HG03108 (cell line): ENCODE data around the gene MAPK8IP1.

Source experiments
- ATAC-seq: cut with Tn5 transposase; IDR thresholded peaks from one replicate; pipeline ENCODE4 v1.9.1; 2021; ENCODE audit warnings: moderate library complexity; ENCODE audit not compliant: unreplicated experiment

MAPK8IP1 gene

DNA sequence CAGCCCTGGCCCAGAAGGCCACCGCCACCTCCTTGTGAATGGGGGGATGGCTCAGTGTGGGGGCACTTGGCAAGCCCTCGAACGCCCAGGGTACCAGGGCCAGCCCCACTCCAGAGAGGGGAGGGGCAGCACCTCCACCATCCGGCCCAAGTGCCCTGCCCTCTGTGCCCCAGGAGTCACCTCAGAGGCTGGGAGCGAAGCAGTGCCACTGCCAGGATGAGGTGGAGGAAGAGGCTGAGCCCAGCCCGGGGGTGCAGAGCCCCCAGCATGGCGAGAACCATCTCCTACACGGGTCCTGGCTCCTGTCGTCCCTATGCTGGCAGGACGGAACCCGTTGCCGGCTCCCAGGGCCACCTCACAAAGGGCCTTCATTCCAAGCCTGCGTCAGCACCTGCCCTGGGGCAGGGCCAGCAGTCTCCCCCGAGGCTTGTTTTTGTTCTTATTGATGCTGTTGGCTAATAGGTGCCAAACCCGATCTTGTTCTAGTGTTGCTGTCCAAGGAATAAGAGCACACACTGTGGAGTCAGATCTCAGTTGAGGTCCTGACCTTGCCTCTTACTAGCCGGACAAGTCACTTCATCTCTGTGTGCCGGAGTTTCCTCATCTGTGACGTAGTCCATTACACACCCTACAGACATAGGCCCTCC lies 21.6 kb downstream of the MAPK8IP1 start, which contains the start of gene FREY1:
Gene FREY1 (minus strand): TSS at position 307 of the 647 bp plus-strand sequence. CDS start 26 bp downstream, at position 281.
- no peak for ATAC-seq

DNA sequence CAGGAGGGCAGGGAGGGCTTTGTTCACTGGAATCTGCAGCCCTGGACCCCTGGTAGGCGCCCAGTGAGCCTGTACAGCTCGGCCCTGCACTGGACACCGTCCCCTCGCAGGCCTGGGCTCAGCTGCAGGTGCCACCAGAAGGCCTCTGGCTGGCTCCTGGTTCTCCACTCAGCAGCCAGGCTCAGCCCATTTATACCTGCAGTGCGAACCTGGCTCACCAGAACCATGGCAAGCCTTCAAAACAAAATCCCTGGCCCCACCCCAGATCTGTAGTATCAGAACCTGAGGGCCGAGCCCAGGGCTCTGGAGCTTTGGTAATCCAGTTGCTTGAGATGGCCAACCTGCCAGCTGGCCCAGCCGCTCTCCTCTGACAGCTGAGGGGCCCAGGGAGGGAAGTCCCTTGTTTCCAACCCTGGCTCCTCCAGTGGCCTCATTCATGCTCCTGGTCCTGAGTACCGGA lies 22.5 kb downstream of the MAPK8IP1 start:
- ATAC-seq: no peak

DNA sequence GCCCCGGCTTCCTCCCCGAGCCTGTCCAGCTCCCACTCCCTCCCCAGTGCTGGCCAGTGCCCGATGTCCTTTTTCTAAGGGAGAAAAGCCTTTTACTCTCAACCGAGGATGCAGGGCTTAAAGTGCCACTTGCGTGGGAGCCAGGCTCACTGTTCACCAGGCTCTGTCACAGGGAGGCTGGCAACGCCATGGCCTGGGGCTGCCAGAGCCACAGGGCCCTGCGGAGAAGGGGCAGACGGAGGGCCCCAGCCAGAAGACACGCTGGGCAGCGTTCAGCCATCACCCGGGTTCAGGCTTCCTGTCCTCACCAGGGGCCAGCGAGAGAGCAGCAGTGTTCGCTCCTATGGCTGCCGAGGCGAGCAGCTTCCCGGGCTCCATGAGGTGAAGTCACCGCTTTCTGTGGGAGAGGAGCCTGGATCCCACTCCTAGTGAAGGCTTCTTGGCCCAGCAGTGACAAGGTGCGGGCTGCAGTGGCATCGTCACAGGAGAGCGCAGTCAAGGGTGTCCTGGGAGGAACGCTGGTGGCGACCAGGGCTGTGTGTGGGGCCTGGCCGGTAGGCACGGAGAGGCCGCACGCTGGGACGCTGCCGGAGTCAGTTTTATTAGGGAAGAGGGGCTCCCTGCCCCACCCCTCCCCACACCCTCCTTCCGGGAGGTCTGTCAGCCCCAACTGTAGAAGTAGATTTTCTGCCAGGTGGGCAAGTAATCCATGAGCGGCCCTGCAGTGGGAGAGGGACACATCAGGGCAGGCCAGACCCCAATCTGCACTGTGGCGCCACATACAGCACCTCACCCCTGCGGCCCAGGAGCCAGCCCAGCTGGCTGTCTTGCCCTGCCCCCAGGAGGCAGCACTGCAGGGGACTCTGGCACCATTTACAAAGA lies 24.4 kb downstream of the MAPK8IP1 start:
- ATAC-seq: no peak

DNA sequence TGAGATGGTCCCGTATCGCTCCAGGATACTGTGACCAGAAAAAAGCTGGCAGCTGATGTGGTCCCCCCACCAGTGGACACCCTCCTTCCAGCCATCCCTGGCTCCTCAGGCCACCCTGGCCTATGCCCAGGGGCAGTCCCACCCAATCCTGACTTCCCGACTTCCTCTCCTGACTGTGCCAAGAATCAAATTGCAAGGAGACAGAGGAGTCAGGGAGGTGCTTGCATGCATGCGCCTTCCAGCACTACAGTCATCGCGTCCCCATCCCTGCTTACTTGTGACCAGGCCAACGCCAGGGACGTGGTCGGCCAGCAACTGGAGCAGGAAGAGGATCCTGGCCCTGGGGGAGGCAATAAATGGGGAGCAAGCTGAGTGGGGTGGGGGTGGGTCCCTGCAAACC lies 25.2 kb downstream of the MAPK8IP1 start:
- ATAC-seq: no peak

DNA sequence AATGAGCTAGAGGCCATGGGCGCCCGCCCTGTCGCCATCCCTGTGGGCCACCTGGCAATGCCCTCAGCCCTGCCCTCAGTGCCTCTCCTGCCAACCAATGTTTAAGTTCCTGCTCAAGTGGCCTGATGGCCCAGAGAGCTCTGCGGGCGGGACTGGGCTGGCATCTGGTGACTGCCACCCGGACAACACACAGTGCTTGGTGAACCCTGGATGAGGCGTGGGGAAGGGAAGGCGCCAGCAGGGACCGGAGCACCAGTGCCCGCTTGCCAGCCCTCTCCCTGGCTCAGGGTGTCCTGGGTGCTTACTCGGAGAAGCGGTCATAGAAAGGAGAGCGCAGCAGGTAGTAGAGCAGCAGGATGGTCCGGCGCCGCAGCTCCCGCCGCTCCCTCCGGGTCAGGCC lies 28.1 kb downstream of the MAPK8IP1 start:
- ATAC-seq: no peak

DNA sequence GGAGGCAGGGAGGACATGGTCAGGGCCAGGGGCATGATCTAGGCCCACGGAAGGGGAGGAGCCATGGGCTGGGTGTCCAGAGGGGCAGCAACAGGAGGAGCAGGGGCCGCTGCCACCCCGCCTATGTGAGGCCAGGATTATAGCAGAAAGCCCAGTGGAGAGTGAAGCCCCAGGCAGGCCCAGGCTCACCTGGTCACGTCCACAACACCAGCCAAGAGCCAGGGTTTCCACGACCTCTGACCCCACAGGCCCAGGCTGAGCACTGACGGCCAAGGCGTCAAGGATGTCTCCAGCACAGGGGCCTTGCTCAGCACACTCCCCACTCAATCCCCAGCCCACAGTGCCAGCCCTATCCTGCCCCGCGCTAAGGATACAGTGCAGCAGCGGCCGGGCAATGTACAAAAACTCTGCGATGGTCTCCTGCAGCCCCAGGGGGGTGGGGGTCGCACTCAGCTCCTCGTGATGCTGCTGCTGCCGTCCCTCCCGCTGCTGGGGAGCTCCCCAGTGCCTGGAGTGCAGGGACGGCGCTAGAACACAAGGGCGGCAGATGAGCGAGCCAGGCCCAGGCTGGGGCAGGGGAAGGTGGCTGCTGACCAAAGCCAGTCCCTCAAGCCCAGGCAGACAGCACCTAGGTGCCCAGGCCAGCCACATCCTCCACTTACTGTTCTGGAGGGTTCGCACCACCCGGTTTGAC lies 28.6 kb downstream of the MAPK8IP1 start:
- ATAC-seq: no peak

DNA sequence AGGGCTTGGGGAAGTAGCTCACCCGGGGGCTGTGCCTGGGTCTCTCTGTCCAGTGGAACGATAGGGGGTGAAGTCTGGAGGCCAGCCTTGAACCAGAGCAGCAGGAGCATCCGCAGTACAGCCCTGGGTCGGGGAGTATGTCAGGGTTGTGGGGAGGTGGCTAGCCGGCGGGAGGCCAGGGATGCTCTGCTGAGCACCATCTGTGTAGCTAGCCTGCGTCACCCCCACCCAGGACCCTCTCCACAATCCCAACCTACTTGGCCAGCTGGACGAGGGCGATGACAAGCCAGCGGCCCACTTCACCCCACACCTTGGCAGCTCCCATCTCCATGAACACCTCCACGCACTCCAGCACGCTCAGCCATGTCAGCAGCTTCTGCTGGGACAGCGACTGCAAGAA lies 30.0 kb downstream of the MAPK8IP1 start:
- no peak for ATAC-seq

DNA sequence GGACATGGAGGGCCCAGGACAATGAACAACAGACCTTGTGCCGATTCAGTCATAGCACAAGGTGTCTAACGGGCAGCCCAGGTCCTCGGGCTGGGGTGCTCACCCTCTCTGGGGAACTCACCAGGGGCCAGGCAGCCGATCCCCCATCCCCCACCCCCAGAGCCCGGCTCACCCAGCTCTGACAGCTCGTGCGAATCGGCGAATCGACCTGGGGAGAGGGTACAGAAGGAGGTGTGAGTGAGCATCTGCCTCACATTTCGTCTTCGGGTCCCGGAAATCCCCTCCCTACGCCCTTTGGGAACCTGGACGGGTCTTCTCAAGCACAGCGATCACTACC lies 31.8 kb downstream of the MAPK8IP1 start:
- ATAC-seq: no peak

DNA sequence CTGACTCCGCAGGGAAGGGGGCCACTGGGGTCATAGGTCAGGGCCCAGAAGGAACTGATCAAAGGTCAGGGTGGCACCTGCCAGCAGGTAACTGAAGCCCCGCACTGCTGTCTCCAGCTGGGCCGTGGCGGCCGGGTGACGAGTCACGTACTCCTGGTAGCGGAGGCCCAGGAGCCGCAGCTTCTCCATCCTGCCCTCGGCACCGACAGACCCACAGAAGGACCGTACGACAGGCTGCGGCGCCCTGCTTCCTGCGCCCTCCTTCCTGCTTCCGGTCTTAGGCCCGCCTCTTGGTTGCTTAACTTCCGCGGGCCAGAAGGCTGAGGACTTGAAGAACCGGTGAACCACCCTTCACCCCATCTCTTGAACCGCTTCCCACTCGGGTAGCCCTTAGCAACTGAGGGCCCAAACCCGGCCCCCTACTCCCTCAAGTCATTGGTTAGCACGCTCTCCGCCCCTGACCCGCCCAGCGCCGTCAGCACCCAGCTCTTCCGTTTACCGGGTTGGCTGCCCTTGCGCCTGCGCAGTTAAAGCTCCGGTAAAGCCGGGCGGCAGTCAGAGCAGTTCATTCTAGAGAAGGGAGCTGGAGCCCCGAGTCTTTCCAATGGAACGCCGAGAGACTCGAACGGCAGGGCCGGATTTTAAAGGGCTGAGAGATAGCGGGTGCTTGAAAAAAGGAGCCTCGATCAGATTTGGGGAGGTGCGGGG lies 32.3 kb downstream of the MAPK8IP1 start, which contains the start of gene PEX16:
Gene PEX16 (minus strand): TSS at position 255 of the 708 bp plus-strand sequence. CDS start 66 bp downstream, at position 189.
- peak; percentile 85 for ATAC-seq

DNA sequence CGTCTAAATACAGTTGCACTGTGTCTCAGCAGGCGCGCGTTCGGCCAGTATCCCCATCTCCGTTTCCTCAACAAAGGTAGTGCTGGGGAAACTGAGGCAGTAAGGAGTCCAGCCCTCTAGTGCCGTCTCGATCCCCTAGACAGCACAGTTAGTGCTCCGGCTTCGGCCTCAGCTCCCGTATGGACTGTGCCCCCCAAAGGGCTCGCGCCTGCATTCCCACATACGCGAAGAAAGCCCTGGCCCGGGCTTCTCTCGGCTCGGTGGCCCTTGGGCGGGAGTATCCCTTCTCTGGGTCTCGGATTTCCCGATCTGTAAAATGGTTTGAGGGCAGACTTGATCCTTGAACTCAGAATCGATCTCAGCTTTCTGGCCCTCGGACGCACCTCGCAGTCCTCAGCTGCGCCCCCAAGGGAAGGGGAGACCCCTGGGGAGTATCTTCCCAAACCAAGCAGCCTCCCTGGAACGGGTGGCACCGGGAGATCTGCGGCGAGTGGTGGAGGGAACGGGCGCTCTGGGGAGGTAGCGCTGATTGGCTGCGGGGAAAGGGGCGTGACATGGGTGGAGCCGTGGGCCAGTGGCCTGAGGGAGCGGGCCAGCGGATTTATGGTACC lies 33.0 kb downstream of the MAPK8IP1 start:
- ATAC-seq: peak; percentile 38

DNA sequence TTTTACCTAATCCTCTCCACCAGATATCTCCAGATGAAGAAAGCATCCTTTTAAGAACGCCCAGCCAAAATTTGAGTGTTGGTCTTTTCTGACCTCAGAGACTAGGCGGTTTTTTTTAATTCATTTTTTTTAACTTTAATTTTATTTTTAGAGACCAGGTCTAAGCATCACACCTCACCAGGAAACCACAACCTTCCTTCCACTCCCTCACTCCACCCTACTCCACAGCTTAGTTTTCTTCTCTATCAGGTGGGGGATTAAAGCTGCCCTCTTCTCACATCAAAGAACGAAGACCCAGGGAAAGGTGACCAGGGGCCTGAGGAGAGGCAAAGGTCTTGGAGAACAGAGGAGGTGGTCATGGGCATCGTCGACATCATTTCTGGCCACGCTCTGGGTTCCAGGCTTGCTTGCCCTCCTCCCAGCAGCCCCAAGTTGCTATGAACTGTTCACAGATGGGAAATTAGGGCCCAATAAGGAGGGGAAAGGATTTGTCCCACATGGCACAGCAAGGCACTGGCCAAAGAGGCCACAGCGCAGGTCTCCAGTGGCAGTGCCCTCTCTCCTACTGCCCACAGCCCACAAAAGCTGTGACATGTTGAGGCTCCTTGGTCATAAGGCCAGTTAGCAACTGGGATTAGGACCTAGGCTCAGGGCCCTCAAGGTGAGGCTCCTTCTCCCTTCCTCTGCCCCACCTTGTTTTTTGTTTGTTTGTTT lies 33.7 kb downstream of the MAPK8IP1 start:
- no peak for ATAC-seq

DNA sequence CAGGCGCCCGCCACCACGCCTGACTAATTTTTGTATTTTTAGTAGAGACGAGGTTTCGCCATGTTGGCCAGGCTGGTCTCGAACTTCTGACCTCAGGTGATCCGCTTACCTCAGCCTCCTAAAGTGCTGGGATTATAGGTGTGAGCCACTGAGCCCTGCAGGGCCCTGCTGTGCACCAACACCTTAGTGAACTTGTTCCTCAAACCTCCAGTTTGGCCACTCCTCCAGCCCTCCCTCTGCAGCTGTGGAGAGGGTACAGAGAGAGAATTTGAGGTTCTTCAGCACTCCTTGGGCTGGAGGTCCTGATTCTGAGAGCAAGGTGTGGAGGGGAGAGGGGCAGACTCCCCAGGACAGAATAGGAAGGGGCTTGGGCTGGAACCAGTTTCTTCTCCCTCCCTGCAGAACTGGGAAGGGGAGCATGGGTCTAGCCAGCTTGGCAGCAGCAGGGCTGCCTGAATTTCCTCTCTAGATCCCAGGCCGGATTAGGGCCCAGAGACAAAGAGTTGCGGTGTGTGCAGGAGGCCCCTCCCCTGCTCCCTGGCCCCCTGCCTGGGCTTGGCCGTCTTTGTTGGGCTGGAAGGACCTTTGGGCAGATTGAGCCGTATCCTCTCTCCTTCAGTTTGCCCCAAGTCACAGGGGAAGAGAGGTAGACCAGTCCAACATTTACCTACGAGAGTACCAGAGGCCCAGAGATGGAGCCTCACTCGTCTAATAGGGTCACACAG lies 34.5 kb downstream of the MAPK8IP1 start:
- ATAC-seq: no peak

DNA sequence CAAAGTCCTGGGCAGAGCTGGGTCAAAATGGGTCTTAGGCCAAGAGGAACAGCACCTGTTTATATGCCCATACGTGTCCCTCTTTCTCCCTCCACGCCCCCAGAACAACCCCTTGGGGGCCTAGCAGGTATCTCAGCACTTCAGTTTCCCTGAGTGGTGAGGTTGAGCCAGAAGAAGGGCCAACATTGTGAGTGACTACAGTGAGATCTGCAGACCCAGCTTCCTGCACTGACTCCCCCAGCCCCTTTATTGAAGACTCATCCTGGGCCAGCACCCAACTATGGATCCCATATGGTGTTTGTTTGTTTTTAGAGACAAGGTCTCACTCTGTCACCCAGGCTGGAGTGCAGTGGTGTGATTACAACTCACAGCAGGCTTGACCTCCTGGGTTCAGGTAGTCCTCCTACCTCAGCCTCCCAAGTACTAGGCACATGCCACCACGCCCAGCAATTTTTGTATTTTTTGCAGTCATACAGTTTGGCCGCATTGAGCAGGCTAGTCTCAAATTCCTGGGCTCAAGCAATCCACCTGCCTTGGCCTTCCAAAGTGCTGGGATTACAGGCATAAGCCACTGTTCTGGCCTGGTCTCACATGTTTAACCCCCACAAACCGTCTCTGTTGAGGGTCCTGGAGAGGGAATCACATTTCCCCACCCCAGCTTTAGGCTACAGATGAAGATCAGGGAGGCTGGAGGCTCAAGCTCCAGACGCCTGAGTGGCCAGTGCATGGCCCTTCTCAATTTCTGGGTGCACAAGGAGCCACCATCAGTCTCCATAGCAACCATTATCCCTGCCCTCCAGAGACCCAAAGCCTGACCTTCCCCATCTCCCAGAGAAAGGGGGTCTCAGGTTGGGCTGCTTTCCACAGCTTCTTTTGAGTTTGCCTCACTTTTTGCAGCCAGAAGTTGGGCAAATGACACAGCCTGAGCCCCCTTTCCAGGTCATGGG lies 35.4 kb downstream of the MAPK8IP1 start:
- ATAC-seq: no peak

DNA sequence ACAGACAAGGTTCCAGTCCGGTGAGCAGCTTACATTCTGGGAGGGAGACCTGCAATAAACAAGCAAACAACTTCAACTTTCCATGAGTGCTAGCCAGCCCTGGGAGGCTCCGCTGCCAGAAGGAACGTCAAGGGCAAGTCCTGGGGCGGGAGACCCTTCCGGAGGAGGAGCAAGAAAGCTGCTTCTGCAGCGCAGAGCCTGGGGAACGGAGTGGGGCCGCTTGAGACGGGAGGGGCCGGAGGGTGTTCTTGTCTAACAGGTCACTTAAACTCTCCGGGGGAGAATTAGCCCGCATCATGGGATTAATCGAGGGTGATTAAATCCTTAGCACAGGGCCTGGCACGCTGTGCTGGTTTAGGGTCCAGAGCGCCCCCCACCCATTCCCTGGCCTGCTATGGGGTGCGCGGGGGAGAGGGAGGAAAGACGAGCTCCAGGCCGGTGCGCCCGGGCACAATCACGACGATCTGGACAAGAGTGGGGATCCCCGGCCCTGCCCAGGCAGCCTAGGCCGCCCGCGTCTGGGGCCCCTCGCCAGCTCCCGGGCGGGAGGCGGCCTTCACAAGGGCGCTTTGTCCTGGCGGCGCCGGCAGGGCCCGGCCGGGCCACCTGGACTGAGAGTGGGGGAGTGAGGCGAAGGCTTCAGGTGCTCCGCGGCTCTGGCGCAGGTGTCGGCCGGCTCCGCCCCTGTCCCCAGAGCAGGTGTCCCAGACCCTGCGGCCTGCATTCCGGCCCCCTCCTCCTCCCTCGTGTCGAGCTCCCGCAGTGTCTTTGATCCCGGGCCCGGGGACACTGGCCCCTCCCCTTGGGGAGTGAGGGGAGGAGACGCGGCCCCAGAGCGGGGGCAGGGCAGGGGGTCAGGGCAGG lies 36.3 kb downstream of the MAPK8IP1 start:
- ATAC-seq: no peak

DNA sequence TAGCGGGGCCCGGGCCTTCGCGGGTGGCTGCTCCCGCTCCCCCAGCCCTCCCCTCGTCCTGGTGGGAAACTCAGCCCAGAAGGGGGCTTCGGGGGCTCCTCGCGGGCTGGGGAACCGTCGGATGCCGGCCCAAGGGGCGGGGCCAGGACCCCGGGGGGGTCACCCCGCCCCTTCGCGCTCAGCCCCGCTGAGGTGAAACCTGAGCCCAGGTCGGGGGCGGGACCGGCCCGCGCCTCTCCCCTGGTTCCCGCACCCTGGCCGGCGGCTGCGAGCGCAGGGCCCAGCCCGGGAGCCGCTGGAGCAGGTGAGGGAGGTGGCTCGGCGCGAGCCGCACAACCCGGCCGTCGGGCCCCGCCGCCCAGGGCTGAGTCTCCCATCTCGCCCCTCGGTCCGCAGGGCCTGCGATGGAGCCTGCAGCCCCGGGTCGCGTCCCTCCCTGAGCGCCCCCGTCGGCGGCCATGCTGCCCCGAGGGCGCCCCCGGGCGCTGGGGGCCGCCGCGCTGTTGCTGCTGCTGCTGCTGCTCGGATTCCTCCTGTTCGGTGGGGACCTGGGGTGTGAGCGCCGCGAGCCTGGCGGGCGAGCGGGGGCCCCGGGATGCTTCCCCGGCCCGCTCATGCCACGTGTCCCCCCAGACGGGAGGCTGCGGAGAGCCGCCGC lies 37.1 kb downstream of the MAPK8IP1 start, which contains the start of gene LARGE2:
Gene LARGE2 (plus strand): TSS at position 232 of the 658 bp plus-strand sequence. CDS start 227 bp downstream, at position 459.
- no peak for ATAC-seq
